Stimulated activated CD4-positive, alpha-beta T cell treated with anti-CD3 and anti-CD28 coated beads, Interleukin-2, amount 100 ng/mL, for 48 hours (primary cell): ENCODE data around the gene CMIP.
A peak's percentile ranks its signal among the peaks of the same experiment; 100 is the strongest.

Experiments used
- DNase-seq, 2 donors: peaks; one replicate each; pipeline ENCODE4 v3.0.0-alpha.2; 2020

CMIP gene

DNA sequence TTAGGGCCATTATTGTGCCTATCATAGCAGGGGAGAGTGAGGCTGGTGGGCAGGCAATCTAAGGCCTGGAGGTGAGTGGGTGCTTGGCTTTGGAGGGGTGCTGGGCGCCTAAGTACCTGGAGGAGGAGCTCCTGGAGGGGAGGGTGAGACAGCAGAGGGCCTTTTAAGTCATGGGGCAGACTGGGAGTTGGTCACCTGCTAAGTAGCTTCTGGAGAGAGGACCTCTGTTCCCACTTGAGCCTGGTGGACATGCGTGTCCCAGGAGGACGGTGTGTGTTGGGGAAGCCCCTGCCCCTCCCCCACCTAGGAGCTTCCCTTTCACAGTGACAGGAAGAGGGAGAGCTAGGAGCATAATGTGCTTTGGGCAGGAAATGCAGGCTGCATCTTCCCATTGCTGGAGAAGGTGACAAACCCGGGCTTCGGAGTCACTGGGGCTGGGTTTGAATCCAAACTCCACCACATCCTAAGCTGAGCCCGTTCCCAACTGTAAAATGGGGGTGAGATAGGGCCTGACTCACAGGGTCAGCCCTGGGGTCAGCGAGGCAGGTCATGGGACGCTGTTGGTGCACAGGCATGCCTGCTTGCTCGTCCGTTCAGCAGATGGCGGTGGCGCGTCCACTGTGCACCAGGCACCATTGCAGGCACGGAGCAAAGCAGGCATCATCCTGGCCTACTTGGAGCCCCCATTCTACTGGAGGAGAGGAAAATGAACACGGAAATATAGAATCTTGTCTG lies 37.9 kb downstream of the CMIP start:
- DNase-seq = no peak

DNA sequence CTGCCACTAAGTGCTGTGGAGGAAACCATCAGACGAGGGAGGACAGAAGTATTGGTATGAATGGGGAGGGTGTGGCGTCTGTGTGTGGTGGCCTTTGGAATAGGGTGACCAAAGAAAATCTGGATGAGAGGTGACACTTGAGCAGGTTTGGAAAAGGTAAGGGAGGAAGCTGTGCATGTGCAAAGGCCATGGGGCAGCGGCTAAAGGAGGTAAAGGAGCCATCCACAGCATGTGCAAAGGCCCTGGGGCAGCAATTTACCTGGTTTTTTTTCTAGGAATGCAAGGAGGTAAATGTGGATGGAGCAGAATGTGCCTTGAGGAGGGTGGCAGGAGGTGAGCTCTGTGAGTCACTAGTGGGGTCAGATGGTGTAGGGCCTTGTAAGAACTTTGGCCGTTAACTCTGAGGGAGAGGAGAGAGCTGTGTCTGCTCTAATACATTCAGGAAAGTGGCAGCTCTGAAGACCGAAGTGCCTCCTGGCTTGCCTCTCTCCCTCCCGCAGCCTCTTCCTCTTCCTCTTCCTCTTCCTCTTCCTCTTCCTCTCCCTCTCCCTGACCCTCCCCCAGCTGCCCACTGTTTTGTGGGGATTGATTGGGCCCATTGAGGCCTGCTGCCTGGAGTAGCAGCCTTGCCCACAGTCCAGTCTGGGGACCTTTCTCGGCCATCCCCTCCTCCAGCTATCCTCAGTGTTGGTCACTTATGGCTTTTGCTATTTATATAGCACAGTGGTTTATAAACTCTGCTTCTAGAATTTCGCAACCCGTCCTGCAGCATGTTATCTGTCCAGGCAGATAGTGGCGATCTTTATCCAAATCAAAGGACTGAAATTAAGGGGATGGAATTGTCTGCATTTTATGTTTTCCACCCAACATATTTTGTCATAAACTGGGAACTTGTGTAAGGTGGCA lies 38.7 kb downstream of the CMIP start:
- no peak for DNase-seq

DNA sequence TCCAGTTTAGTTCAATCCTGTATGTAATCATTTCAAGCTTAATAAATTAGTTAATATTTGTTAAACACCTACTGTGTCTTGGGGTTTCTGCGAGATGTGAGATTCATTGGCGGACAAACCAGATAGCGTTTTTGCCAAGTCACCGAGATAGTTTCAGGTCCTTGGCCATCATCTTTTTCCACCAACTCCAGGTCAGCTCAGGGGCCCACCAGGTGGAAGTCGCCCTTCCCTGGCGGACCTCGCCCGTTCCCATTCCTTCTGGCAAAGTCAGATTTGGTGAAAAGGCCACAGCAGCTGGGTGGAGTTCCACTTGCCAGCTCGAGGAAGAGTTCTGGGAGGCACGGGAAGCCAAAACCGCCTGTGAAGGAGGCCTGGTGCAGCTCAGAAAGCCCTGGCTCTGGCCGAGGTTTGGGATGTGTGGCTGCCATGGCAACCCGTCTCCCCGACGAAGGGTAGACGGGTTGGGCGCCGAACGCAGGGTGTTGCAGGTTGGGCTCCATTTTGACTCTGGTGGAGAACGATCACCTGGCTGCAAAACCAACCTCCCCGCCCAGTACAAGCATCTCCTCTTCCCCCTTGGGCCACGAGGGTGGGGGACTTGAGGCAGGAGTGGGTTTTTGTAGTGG lies 39.5 kb downstream of the CMIP start:
- no peak for DNase-seq

DNA sequence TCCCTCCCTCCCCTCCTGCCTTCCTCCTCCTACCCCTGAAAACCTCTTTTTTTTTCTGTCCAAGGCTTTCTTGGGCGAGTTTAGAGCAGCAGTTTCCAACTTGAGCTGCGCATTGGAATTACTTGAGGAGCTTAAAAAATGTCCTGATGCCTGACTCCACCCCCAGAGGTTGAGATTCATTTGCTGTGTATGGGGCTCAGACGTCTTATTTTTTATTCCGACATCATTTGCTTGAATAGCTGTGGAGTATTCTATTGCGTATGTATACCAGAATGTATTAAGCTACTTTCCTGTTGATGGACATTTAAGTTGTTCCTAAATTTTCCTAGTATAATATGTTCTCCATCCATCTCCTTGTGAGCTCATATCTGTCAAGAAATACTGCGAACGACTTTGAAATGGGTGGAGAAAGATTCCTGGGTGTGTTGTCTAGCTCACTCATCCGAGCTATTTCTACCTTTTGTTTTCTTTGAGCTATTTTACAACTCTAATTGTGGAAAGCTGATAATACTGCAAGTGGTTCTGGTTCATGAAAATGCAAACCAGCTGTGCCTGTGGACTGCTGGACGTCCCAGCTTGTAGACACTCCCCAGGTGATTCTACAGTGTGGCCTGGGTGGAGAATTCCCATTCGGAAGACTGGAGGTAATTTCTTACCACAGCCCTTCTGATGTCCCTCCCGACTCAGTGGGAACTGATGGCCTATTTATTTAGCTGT lies 40.5 kb downstream of the CMIP start:
- DNase-seq = no peak

DNA sequence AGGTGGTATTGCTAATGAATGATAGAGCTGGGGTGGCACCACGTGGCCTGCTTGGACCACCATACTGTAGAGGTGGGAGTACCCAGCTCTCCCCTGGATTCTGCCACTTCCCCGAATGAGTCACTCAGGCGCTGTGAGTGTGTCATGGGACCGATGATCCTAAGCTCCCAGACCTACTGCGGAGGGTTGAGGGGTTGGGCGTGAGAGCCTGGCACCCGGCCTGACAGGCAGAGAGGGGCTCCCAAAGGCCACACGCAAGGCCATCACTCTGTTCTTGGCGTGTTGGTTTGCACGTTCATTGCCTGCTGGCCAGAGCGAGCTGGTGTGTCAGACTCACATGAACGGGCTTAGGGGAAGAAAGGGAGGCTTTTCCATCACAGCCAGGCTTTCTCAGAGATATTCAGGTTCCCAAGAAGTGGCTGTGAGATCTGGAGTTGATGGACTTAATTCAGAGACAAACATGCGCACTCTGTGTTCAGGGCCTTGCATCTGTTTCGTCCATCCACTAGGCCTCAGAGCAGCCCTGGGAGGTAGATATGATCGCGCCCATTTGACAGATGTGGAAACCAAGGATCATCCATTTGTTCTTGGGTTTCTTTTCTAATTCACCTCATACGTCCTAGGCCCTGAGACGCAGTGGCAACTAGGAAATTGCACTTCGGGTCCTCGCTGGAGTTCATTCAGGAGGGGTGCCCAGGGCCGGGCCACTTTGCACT lies 41.4 kb downstream of the CMIP start:
- no peak for DNase-seq

DNA sequence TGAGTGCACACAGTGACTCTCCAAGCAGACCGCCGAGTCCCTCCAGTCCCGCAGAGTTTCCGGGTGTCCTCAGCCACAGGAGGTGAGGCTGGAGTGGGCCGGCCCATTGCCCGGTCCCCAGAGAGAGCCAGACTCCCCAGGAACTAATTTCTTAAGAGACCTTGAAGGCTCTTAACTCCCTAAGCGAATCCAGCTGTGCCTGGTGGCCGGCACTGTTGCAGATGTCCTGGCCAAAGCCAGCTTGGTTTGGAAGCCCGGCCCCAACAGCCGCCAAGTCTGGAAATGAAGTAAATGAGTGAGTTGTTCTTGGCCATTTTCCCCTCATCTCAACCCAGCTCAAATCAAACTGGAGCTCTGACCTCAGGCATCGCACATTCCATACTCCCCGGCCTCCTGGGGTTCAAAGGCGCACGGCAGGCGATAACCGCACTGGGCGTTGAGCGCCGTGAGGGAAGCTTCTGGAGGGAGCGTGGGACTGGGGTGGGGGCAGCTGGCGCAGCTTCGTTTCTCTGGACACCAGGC lies 42.0 kb downstream of the CMIP start:
- DNase-seq = no peak

DNA sequence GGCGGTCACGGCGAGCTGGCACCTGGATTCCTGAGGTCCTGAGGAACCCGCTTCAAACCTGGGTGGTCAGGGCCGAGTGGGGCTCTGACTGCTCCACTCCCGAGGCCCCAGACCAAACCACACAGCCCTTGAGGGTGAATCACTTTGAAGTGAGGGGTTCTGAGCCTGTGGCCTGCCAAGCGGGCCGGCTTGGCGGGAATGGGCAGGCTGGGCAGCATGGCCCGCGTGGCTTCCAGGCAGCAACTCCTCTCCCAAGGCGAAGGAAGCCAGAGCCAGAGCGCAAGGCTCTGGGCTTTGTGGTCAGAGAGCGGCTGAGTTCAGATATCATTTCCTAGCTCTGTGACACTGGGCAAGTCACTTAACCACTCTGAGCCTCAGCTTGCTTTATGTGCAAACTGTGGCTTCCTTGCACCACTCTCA lies 42.7 kb downstream of the CMIP start:
- no peak for DNase-seq

DNA sequence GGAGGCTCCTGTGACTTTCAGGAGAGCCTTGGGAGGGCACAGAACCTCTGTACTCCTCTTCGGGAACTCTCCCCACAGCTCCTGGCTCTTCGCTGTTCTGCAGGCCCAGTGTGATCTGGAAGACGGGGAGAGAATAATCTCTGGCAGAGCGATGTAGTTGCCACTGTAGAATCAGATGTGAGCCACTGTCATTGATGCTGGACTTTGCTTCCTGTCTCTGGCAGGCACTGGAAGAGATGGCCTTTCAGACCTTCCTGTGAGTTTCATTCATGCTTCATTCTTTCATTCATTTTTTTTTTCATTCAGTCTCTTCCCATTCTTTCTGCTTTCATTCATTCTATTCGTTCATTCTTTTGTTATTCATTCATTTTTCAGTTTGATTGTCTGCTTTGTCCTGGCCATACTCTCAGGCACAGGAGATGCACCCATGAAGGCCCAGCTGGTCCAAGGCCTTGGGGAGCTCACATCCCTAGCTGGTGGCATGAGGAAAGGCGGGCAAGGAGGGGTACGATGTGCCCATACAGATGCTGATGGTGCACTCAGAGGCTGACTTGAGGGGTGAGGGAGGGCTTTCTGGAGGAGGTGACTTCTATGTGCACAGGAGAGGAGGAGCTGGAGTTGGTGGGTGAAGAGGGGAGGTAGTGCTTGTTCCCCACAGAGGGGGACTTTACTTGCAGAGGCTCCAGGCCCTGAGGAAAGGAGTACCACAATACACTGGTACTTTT lies 44.2 kb downstream of the CMIP start:
- DNase-seq = no peak

DNA sequence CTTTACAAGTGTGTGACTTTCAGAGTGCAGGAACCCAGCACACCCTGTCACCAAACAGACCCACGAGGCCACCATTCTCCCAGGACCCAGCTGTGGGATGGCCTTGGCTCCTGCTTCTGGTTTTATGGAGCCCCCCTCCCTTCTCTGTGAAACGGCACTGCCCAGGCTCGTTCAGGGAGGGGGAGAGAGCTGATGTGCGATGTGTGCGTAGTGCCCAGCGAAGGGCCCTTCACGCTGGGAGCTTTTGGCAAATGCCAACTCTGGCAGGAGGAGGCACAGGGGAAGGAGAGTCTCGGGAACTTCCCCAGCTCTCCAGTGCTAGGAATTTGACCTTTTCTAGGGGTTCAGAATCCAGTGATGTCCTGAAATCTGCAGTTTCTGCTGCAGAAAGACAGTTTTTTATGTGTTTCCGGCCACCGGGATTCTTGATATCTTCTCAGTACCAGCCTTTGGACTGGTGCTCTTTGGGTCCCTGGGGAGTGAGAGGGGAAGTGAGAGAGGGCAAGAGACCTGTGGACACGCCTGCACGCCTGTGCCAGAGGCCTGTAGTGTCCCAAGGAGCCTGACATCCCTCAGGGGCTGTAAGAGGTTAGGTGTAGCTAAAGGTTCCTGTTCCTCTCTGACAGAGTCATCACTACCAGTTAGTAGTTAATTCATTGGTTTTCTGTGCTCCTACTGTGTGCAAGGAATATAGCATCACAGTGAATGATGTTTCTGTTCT lies 45.1 kb downstream of the CMIP start:
- DNase-seq = no peak

DNA sequence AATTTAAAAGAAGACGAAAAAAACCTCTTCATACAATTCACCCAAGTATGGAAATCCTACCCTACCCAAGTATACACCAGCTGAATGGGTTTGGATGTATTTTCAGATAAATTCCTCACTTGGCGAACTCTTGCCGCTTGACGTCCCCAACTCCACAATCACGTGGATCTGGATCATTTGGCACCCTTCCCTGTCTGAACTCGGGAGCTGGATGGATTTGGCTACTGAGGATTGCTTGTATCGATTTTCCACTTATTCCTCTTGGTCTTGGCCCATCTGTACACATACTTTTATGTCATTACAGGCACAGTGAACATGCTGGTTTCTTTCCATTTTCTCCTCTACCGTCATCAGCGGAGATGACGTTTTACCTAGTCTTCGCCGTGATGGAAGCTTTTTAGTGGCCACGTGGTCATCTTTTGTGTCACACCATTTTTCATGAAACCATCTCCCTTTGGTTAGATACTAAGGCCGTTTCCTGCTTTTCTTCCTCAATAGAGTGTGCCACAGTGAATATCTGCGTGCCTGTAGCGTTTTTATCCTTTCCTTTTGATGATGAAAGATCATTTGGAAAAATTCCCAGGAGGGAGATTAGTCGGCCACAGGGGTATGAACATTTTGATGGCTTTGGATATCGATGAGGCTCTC lies 47.1 kb downstream of the CMIP start:
- no peak for DNase-seq

DNA sequence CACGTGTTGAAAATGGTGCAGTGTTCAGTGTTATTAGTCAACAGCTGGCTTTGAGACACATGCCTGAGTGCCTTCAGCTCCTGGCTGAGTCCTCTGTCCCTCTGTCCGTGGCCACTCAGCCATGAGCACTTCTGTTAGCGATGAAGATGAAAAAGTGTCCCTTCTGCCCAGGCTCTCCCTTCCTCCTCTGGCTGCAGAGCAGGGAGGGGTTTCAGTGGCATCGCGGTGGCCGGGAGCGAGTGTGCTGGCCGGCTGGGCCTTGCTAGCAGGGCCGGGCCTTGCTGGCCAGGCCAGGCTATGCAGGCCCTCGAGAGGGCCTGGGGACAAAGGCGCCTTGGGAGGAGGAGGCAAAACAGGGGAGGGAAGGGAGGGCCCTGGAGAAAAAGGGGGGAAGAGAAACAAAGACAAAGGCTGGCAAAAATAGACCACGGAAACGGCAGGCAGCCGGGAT lies 47.7 kb downstream of the CMIP start:
- no peak for DNase-seq

DNA sequence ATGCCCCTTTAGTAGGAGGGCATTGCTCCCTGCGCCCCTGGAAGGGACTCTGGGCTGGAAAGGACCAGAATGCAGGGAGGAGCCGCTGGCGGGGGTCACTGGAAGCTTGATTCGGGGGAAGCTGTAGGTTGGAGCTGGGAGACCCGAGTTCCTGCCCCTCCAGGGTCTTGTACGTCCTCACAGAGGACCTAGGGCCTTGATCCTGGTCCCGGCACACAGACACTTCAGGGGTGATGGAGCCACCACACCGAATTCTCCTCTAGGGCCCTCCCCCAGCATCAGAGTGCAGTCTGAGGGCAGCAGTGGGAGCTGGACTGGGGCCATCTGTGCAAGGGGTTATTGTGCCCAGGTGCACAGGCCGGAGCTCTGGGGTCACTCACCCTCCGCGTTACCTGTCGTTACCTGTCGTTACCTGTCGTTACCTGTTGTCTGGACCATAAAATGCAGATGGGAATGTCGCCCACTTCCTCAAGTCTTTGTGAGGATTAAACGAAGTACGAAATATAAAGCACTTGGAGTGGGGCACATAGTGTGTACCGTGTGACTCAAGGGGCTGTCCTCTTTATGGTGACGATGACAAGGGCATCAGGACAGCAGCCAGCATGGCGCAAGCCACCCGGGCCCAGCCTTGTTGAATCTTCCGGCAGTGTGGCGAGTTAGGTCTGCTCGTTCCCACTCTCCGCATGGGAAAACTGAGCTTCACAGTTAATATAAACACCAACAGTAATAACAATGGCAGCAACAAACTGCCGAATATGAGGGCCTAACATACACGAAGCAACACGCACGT lies 48.6 kb downstream of the CMIP start:
- DNase-seq = no peak

DNA sequence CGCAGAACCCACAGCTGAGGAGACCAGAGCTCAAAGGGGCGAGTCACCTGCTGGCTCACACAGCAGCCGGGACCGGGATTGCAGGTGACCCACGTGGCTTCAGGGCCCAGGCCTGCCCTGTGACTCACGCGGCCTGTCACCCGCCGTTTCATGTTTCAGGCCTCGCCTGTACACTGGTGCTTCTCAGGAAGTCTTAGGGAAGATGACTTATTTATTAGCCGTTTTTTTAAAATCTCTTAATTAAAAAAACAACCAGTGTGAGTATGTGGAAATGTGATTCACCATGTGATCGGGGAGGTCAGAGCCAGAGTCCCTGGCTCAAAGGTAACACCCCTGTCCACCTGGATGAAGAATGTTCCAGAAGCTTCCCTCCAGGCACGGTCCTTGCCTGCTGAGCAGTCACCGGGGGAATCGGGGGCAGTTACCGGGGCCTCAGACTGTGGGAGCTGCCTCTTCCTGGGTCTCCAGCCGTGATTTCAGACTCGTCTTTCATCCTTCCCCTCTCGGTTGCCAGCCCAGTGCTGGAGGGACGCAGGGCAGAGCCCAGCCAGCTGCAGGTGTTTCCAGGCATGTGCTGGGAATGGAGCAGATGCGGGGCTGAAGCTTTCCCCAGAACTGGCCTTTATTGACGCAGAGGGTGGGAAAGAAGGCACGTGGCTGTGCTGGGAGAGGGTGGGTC lies 49.3 kb downstream of the CMIP start:
- DNase-seq = peak; percentile 22 to 56

DNA sequence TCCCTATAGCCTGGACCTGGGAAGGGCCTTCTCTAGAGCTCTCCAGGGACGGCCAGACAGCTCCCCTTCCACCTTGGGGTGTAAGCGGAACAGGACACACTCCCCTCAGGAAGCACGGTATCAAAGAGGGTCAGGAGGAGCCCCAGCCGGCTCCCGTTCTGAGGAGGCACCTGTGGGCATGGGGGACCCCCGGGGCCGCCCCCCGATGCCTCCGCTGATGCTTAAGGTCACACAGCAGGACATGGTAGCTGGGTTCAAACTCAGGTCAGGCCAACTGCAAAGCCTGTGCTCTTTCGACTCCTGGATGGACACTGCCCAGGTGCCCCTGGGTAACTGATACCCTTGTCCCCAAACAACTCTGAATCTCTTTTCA lies 49.8 kb downstream of the CMIP start:
- no peak for DNase-seq

DNA sequence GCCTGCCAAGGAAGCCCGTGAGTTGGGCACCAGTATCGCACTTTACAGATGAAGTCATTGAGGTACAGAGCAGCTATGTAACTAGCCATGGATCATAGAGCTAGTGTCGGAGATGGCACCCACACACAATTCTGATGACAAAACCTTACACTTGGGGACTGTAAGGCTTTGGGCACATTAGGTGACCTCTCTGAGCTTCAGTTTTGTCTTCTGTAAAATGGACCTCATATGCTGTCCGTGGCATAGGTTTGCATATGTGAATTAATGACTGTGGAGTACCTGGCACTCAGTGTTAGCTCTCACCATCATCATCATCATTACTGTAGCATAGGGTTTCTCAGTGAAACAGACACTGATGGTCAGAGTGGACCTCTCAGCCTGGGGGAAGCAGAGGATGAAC lies 50.3 kb downstream of the CMIP start:
- no peak for DNase-seq

DNA sequence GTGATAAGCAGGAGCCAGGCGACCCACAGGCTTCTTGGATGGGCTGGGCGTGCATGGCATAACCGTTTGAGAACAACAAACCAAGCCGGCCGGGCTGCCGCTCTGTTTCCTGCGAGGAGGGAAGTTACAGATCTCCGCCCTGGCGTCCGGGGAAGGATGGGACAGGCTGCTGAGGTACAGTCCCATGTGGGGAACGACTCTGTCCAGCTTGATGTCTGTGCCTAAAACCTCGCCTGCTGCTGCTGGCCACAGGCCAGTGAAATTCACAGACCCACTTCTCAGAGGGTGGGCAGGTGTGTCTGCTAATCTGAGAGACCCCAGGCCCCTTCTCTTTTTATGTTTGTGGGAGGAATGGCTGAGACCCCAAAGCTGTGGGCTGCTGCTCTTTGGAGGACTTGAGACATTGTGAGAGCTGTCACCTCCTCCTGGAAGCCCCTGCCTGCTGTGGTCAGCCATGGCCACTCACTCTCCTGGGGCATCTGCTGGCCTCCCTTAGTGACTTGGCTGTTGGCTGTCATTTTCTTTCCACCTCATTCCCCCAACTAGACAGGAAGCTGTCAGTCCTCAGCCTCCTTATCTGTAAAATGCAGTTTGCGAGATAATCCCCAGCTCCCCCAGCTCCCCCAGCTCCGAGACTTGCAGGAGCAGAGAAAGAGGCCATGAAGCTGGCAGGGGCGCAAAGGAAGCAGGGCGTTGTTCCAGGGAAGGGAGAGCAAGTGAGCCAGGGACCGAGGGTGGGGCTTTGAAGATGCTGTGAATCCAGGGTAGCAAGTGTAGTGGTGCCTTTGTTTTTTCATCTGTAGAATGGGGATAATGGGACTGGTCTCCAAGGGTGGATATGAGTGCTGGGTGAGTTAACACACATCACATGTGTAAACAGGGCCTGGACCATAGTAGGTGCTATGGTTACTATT lies 51.0 kb downstream of the CMIP start:
- no peak for DNase-seq

DNA sequence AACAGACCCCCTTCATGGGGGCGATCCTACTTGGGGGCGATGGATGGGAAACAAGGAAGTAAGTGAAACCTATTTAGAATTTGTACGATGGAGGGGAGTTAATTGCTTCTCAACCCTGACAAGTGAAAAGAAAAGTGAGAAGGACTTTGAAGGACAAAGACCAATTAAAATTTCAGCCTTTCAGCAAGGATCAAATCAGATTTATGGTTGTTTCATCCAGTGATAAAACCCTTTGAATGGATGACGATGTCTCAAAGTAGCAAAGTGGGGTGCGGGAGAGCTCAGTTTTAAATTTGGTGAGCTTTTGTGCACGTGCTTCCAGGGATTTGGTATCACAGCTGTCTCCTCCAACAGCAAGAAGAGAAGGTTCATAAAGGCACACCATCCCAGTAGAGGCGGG lies 51.7 kb downstream of the CMIP start:
- DNase-seq = no peak

DNA sequence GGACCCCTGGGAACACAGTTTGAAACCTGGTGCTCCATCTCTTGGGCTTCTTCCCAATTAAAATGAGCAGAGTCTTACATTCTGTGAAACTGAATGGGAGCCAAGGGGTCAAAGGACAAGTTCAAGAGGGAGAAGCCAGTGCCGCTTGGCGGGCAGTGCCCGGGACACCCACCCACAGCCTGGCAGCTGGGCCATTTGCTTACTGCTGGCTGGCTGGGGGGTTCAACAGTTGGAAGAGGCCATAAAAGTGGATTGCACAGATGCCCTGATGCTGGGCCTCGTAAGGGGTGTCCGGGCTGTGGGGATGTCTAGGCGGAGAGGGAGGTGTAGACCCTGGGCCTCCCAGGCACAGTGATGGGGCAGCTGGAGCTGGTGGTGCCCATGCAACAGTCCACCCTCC lies 52.1 kb downstream of the CMIP start:
- no peak for DNase-seq
